ENCODE measurements around the gene NTF3. TPM values are rescaled to one million over a fixed set of nuclear protein-coding genes. Genes with fewer than 3 reads are reported as not detected.

NTF3 gene
- total RNA-seq, 2 donors from 2014 or later, result 0.63 to 0.67 TPM

- no peak overlapping the region for H3K27ac ChIP-seq
- TF ChIP-seq, protein P1, sequence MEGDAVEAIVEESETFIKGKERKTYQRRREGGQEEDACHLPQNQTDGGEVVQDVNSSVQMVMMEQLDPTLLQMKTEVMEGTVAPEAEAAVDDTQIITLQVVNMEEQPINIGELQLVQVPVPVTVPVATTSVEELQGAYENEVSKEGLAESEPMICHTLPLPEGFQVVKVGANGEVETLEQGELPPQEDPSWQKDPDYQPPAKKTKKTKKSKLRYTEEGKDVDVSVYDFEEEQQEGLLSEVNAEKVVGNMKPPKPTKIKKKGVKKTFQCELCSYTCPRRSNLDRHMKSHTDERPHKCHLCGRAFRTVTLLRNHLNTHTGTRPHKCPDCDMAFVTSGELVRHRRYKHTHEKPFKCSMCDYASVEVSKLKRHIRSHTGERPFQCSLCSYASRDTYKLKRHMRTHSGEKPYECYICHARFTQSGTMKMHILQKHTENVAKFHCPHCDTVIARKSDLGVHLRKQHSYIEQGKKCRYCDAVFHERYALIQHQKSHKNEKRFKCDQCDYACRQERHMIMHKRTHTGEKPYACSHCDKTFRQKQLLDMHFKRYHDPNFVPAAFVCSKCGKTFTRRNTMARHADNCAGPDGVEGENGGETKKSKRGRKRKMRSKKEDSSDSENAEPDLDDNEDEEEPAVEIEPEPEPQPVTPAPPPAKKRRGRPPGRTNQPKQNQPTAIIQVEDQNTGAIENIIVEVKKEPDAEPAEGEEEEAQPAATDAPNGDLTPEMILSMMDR (IDR thresholded peaks at IDR 0.05), result no peak
- no peaks in the 10 kb centered on the region for H3K4me1 ChIP-seq
- H3K27me3 ChIP-seq, result no peaks in the 10 kb centered on the region
- H3K9me3 ChIP-seq, result no peaks in the 10 kb centered on the region
- no peak for DNase-seq (ENCODE audit: low spot score)
- no peak overlapping the region for H3K4me3 ChIP-seq
- H3K36me3 ChIP-seq, result no peaks in the 10 kb centered on the region
These were observed 48.5 kb downstream of the NTF3 start for GRCh38 chr12:5480218-5480937.

- H3K27me3 ChIP-seq, result no peaks in the 10 kb centered on the region
- no peak for DNase-seq (ENCODE audit: low spot score)
- H3K36me3 ChIP-seq, result no peaks in the 10 kb centered on the region
- H3K4me3 ChIP-seq, result no peak overlapping the region
- TF ChIP-seq, protein P1 (IDR thresholded peaks at IDR 0.05), result no peak
- no peaks in the 10 kb centered on the region for H3K9me3 ChIP-seq
- no peak overlapping the region for H3K27ac ChIP-seq
- H3K4me1 ChIP-seq, result no peaks in the 10 kb centered on the region
These were observed 49.0 kb downstream of the NTF3 start for GRCh38 chr12:5480938-5481303.

DNA sequence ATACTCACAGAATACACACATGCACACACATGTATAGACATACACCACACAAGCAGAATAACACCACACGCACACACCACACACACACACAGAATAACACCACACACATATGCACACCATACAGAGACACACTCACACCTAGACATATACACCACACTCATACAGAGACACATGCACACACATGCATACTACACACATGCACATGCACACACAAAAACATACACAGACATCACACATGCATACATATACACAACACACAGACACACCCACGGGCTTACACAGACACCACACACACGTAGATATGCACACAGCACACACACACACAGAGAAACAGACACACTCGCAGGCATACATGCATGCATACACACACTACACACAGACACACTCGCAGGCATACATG lies 49.7 kb downstream of the NTF3 start:
- Histone ChIP-seq H3K27ac (no peak overlapping the region), H3K4me1 (no peaks in the 10 kb centered on the region), H3K4me3 (no peak overlapping the region), H3K9me3 (no peaks in the 10 kb centered on the region), H3K36me3 (no peaks in the 10 kb centered on the region), H3K27me3 (no peaks in the 10 kb centered on the region)
- DNase-seq (ENCODE audit: low spot score), result no peak
- TF ChIP-seq, protein P1 (IDR thresholded peaks at IDR 0.05), result no peak

DNA sequence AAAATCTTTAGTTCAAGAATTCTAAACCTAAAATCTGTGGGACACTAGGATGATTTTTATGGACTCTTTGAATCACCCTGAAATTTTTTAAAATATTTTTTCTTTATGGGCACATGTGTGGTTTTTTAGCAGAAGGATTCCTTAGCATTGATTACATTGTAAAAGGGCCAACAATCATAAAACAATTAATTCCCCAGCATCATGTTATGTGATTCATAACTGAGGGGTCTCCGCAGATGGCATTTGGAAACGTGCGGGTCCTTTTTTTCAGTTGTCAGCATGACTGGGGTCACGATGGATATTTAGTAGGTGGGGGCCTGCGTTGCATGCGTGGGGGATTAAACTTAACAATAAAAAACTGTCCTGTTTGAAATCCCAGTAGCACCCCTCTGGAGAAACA lies 52.5 kb downstream of the NTF3 start:
- Histone ChIP-seq H3K4me1 (peaks cover 0 to 6% of the 10 kb centered on the region in 2 donors), H3K9me3 (no peaks in the 10 kb centered on the region), H3K4me3 (no peak overlapping the region), H3K27ac (no peak overlapping the region), H3K27me3 (no peaks in the 10 kb centered on the region), H3K36me3 (no peaks in the 10 kb centered on the region)
- DNase-seq (ENCODE audit: low spot score), result no peak
- TF ChIP-seq, protein P1 (IDR thresholded peaks at IDR 0.05), result no peak

DNA sequence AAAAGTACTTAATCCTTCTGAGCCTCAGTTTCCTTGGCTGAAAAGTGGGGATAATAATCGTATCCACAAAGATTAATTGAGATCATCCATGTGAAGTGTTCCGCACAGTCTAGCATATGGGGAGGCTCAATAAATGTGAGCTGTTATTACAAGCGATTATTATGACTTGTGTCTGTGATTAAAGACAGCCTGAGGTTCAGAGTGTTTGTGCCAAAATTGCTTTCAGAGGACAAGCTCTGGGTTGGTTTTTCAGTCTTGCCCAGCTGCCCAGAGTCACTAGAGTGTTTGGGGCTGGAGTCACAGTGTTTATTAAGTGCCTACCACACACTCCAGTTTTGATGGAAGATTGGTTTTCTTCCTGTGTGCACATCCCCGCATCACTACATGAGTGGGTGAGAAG lies 53.5 kb downstream of the NTF3 start:
- H3K4me1 ChIP-seq, result peaks cover 0 to 14% of the 10 kb centered on the region in 2 donors

More for the DNA sequence above, 53.5 kb downstream of the NTF3 start:
- TF ChIP-seq, protein P1 (IDR thresholded peaks at IDR 0.05), result no peak
- H3K27ac ChIP-seq, result no peak overlapping the region
- no peak for DNase-seq (ENCODE audit: low spot score)
- no peaks in the 10 kb centered on the region for H3K27me3 ChIP-seq
- no peaks in the 10 kb centered on the region for H3K36me3 ChIP-seq
- H3K4me3 ChIP-seq, result no peak overlapping the region
- H3K9me3 ChIP-seq, result no peaks in the 10 kb centered on the region
